PC-9 (cell line): Measurements from ENCODE around the gene C3orf70. TPM values are rescaled to one million over a fixed set of nuclear protein-coding genes. Genes with fewer than 3 reads are reported as not detected.

ENCODE experiments used
- BruUV-seq: library from RNA; stranded (reverse); fragments of 400-500 nt; replicated peaks from 2 replicates; lab custom pipeline; 2021; lab: Mats Ljungman, UMichigan
- CTCF ChIA-PET: fragments of 300-600 bp; sonication (Branson Sonifier 250); formaldehyde crosslinking; loops from one replicate; lab custom pipeline; 2022; ENCODE audit warnings: antibody characterized with exemption; lab: Charles Lee
- POLR2A ChIA-PET: fragments of 300-600 bp; sonication (Branson Sonifier 250); formaldehyde crosslinking; loops from one replicate; lab custom pipeline; 2022; ENCODE audit warnings: antibody characterized with exemption; ENCODE audit not compliant: unreplicated experiment; lab: Charles Lee
- DNase-seq, 2 experiments: peaks; one replicate each; pipeline versions ENCODE4 v3.0.0 to v3.0.0-alpha.2; 2015 to 2022; ENCODE audit warnings: mixed read lengths in 1 of 2
- H2AFZ ChIP-seq: fragments of 200-600 bp; sonication (generic); 2 replicates; pipeline ENCODE4 v1.8.1; 2017; ENCODE audit warnings: antibody characterized with exemption
- H3F3A ChIP-seq: fragments of 200-600 bp; sonication (generic); 2 replicates; pipeline ENCODE4 v1.8.1; 2017; ENCODE audit warnings: antibody characterized with exemption, mild to moderate bottlenecking, low read depth; ENCODE audit not compliant: insufficient read depth
- H3K27ac ChIP-seq: fragments of 200-600 bp; sonication (generic); 2 replicates; pipeline ENCODE4 v1.6.1; 2016; ENCODE audit warnings: mixed run types
- H3K27me3 ChIP-seq: fragments of 200-600 bp; sonication (generic); 2 replicates; pipeline ENCODE4 v1.6.1; 2016; ENCODE audit warnings: low read depth, mixed run types; ENCODE audit not compliant: insufficient read depth
- H3K36me3 ChIP-seq: fragments of 200-600 bp; sonication (generic); 2 replicates; pipeline ENCODE4 v1.6.1; 2016; ENCODE audit warnings: low read depth, mixed run types
- H3K4me1 ChIP-seq: fragments of 200-600 bp; sonication (generic); replicated peaks from 2 replicates; pipeline ENCODE4 v1.6.1; 2016; ENCODE audit warnings: mixed run types; ENCODE audit not compliant: insufficient read depth
- H3K4me2 ChIP-seq: fragments of 200-600 bp; sonication (generic); 2 replicates; pipeline ENCODE4 v1.6.1; 2017; ENCODE audit warnings: mixed run types
- H3K4me3 ChIP-seq: fragments of 200-600 bp; sonication (generic); 2 replicates; pipeline ENCODE4 v1.6.1; 2016; ENCODE audit warnings: mixed run types
- H3K79me2 ChIP-seq: fragments of 200-600 bp; sonication (generic); 2 replicates; pipeline ENCODE4 v1.6.1; 2017; ENCODE audit warnings: low read depth, mixed run types
- H3K9me2 ChIP-seq: fragments of 200-600 bp; sonication (generic); 2 replicates; pipeline ENCODE4 v1.8.1; 2017; ENCODE audit warnings: mild to moderate bottlenecking; ENCODE audit not compliant: insufficient read depth
- H3K9me3 ChIP-seq: fragments of 200-600 bp; sonication (generic); 2 replicates; pipeline ENCODE4 v1.8.1; 2016; ENCODE audit warnings: low read depth; ENCODE audit not compliant: insufficient read depth
- H4K20me1 ChIP-seq: fragments of 200-600 bp; sonication (generic); 2 replicates; pipeline ENCODE4 v1.8.1; 2017; ENCODE audit not compliant: insufficient read depth
- EZH2 ChIP-seq: fragments of 200-600 bp; sonication (generic); IDR thresholded peaks from 2 replicates; pipeline ENCODE4 v1.8.0; 2017; ENCODE audit warnings: antibody characterized with exemption, low read depth
- intact Hi-C: fragments of 100-400 bp; cut with micrococcal nuclease; formaldehyde crosslinking; loops from one replicate; pipeline ENCODE4 v1.10.0; 2022; ENCODE audit not compliant: unreplicated experiment
- total RNA-seq: library from RNA; stranded (reverse); gene quantifications from 2 replicates; pipeline ENCODE4 v1.2.3, GENCODE V29; 2021
- TF ChIP-seq, protein P1 (sequence below): fragments of 200-600 bp; sonication (generic); conservative IDR thresholded peaks from 2 replicates; pipeline ENCODE4 v1.6.1; 2017; ENCODE audit warnings: mixed run types, antibody characterized with exemption, mild to moderate bottlenecking, moderate library complexity

C3orf70 gene
- total RNA-seq, 1 experiment from 2014 or later, result not detected

DNA sequence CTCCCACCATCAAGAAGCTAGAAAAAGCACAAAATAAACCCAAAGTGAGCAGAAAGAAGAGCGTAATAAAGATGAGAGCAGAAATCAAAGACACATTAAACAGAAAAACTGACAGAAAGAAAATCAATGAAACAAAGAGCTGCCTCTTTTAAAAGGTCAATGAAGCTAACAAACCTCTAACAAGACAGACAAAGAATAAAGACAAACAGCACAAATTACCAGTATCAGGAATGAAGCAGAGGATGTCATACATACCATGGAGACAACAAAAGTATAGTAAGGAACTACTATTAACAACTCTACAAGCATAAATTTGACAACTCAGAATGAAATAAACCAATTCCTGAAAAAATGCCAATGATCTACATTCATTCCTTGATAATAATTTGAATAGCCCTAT, 15.0 kb downstream of the C3orf70 start:
- Histone ChIP-seq H2AFZ (no peak overlapping the region), H3K4me1 (no peaks in the 10 kb centered on the region), H3K27me3 (no peaks in the 10 kb centered on the region), H3K9me3 (no peaks in the 10 kb centered on the region), H3K4me3 (no peak overlapping the region), H3F3A (no peaks in the 10 kb centered on the region), H3K36me3 (no peaks in the 10 kb centered on the region), H3K27ac (no peak overlapping the region), H4K20me1 (no peaks in the 10 kb centered on the region), H3K9me2 (no peaks in the 10 kb centered on the region), H3K4me2 (no peak overlapping the region), H3K79me2 (no peaks in the 10 kb centered on the region)
- ChIA-PET CTCF (no interaction called here), POLR2A (no interaction called here)
- BruUV-seq, result no TSS peak
- intact Hi-C loops, result no loop called here
- TF ChIP-seq, protein P1, sequence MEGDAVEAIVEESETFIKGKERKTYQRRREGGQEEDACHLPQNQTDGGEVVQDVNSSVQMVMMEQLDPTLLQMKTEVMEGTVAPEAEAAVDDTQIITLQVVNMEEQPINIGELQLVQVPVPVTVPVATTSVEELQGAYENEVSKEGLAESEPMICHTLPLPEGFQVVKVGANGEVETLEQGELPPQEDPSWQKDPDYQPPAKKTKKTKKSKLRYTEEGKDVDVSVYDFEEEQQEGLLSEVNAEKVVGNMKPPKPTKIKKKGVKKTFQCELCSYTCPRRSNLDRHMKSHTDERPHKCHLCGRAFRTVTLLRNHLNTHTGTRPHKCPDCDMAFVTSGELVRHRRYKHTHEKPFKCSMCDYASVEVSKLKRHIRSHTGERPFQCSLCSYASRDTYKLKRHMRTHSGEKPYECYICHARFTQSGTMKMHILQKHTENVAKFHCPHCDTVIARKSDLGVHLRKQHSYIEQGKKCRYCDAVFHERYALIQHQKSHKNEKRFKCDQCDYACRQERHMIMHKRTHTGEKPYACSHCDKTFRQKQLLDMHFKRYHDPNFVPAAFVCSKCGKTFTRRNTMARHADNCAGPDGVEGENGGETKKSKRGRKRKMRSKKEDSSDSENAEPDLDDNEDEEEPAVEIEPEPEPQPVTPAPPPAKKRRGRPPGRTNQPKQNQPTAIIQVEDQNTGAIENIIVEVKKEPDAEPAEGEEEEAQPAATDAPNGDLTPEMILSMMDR, result no peak
- no peak for TF ChIP-seq EZH2
- no peak for DNase-seq

DNA sequence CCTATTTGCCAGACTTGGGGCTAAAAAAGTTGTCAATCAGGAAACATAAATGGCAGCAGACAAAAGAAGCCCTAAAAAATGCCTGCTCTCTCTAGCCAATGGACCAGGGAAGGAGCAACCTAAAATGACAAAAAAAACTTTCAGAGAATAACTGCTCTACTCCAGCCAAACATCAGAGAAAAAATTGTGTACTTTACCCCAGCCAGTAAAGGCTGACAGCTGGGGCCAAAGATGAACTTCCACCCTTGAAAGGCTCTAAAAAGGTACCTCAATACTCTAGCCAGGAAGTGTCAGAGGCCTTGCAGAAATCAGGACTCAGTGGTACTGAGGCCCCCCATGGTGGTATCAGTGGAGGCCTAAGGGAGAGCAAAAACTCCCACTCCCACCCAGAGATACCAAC, 18.4 kb downstream of the C3orf70 start:
- POLR2A ChIA-PET, result no interaction called here
- H3K4me3 ChIP-seq, result no peak overlapping the region
- H3K36me3 ChIP-seq, result no peaks in the 10 kb centered on the region
- intact Hi-C loops, result no loop called here
- TF ChIP-seq, protein P1, result no peak
- TF ChIP-seq EZH2, result no peak
- no peaks in the 10 kb centered on the region for H3K27me3 ChIP-seq
- H3F3A ChIP-seq, result no peaks in the 10 kb centered on the region
- H3K9me3 ChIP-seq, result no peaks in the 10 kb centered on the region
- no peaks in the 10 kb centered on the region for H3K79me2 ChIP-seq
- H4K20me1 ChIP-seq, result no peaks in the 10 kb centered on the region
- DNase-seq, result no peak
- no peaks in the 10 kb centered on the region for H3K9me2 ChIP-seq
- no peak overlapping the region for H3K4me2 ChIP-seq
- no TSS peak for BruUV-seq
- CTCF ChIA-PET, result no interaction called here
- H3K27ac ChIP-seq, result no peak overlapping the region
- H3K4me1 ChIP-seq, result no peaks in the 10 kb centered on the region
- no peak overlapping the region for H2AFZ ChIP-seq

DNA sequence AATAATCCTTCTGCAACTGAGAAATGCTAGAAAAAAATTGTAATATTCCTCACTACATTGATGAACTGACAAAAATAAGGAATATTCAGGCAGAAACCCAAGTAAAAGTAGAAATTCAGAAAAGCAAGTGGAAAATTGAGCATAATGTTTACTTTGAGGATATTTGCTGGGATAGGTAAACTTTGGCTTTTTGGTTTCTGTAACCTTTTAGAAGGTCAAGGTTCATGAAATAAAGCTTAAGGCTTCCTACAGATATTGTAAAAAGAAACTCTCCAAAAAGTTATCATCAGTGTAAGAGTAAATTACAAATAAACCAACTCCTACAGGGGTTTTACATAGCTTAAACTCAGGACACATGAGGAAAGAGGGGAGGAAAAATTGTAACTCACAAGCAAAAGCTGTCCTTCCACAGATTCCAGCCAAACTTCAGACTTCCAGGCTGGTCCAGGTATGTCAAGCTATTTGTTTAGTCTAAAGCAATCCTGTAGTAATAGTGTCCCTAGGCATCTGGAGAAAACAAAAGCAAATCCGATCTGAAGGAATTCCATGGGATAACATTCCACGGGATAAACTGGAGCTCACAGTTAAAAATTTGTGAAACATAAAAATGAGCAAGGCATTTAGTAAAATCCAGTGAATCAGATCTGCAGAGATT, 21.1 kb downstream of the C3orf70 start:
- Histone ChIP-seq H3K27ac (no peak overlapping the region), H3K79me2 (no peaks in the 10 kb centered on the region), H3K4me3 (no peak overlapping the region), H3K4me2 (no peak overlapping the region), H3K9me3 (no peaks in the 10 kb centered on the region), H3K4me1 (no peaks in the 10 kb centered on the region), H3F3A (no peaks in the 10 kb centered on the region), H2AFZ (no peak overlapping the region), H3K27me3 (no peaks in the 10 kb centered on the region), H3K9me2 (no peaks in the 10 kb centered on the region), H3K36me3 (no peaks in the 10 kb centered on the region), H4K20me1 (no peaks in the 10 kb centered on the region)
- BruUV-seq, result no TSS peak
- ChIA-PET CTCF (interaction anchor here (1.0 kb wide), 1 partner anchor 16 kb away, joined by 3 read pairs; no protein-coding TSS in a partner anchor), POLR2A (interaction anchor here (0.6 kb wide), 1 partner anchor 960 kb away, joined by 9 read pairs; no protein-coding TSS in a partner anchor)
- intact Hi-C loops, result no loop called here
- no peak for DNase-seq
- TF ChIP-seq EZH2, result no peak
- TF ChIP-seq, protein P1, result no peak
